Body of pancreas (tissue), 4 donors: ENCODE data around the gene SP6.

ENCODE experiments used
- POLR2A ChIP-seq, 3 donors: fragments of 450-650 bp; IDR thresholded peaks; one replicate each; pipeline ENCODE4 v1.6.1; 2016; ENCODE audit warnings: antibody characterized with exemption in 3 of 3, mild to moderate bottlenecking in 2 of 3
- TF ChIP-seq, protein P1 (sequence below), 7 experiments: fragments of 450-650 bp in 4 of 7; fragments of 200-600 bp in 3 of 7; sonication (generic) in 3 of 7; IDR thresholded peaks; one replicate each; pipeline ENCODE4 v1.5.1; 2016 to 2019; ENCODE audit warnings: antibody characterized with exemption in 7 of 7

DNA sequence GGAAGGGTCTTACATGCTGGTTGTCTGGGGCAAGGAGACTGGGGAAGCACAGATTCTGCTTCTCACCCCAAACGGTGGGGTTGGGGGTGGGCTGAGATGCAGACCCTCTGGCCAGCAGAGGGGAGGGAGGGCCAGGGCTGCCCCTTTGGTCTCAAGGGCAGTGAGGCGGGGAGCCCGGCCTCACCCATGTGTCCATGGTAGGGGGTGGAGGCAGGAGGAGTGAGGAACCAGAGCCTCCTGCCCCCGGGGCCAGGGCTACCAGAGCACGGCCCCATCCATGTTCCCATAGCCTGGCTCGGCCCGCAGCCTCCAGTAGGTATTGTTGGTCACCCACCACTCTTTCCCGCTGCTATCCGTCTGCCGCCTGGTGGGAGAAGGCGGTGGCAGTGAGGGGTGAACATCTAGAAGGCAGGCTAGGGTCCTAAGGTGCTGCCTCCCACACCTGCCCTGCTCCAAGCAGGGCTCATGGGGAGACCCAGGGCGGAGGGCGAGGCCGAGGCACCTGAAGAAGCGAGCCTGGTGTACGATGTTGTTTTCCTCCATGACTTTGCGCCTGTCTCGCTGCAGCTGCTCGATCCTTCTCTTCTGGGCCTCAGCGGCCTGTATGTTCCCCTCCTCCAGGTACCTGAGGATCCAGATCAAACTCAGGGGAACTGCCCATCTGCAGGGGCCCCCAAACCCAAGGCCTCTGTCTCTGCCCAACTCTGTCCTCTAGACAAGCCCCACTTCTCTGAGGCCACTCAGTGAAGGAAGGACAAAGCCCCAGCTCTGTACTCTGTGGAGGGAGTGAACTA lies 42.7 kb downstream of the SP6 start:
- TF ChIP-seq, protein P1, sequence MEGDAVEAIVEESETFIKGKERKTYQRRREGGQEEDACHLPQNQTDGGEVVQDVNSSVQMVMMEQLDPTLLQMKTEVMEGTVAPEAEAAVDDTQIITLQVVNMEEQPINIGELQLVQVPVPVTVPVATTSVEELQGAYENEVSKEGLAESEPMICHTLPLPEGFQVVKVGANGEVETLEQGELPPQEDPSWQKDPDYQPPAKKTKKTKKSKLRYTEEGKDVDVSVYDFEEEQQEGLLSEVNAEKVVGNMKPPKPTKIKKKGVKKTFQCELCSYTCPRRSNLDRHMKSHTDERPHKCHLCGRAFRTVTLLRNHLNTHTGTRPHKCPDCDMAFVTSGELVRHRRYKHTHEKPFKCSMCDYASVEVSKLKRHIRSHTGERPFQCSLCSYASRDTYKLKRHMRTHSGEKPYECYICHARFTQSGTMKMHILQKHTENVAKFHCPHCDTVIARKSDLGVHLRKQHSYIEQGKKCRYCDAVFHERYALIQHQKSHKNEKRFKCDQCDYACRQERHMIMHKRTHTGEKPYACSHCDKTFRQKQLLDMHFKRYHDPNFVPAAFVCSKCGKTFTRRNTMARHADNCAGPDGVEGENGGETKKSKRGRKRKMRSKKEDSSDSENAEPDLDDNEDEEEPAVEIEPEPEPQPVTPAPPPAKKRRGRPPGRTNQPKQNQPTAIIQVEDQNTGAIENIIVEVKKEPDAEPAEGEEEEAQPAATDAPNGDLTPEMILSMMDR (IDR thresholded peaks at IDR 0.05), result no peak
- no peak for TF ChIP-seq POLR2A (IDR thresholded peaks at IDR 0.05)
